A549 (cell line): ENCODE results near the gene FCAMR.

Experiments
- CHD4 ChIP-seq: fragments of 200-600 bp; sonication (generic); IDR thresholded peaks from 2 replicates; pipeline ENCODE4 v1.6.1; 2016; ENCODE audit warnings: antibody characterized with exemption, mild to moderate bottlenecking, borderline replicate concordance
- E2F6 ChIP-seq: IDR thresholded peaks from 2 replicates; pipeline ENCODE4 v1.6.1; 2012; ENCODE audit warnings: low read depth, borderline replicate concordance
- FOSL2 ChIP-seq, 2 experiments: fragments of 450-650 bp in 1 of 2; fragments of >200 bp in 1 of 2; sonication (Bioruptor Twin) in 1 of 2; formaldehyde crosslinking; IDR thresholded peaks; 2 replicates each; pipeline versions ENCODE4 v1.5.0 to v1.6.1; 2016 to 2020; ENCODE audit warnings: mild to moderate bottlenecking in 1 of 2, moderate library complexity in 1 of 2
- HOXA7 ChIP-seq: fragments of 250-450 bp; sonication (Bioruptor Pico); IDR thresholded peaks from 2 replicates; pipeline ENCODE4 v1.5.0; 2020; ENCODE audit warnings: mild to moderate bottlenecking, moderate library complexity
- JUN ChIP-seq, 2 experiments: fragments of >200 bp; sonication (Bioruptor Twin); formaldehyde crosslinking; IDR thresholded peaks; 2 replicates in 1 of 2; 3 replicates in 1 of 2; pipeline ENCODE4 v1.6.1; 2016 to 2017
- MAFK ChIP-seq: fragments of 450-650 bp; IDR thresholded peaks from 2 replicates; pipeline ENCODE4 v1.6.1; 2014; ENCODE audit not compliant: partially characterized antibody
- POLR2A ChIP-seq: IDR thresholded peaks from 2 replicates; pipeline ENCODE4 v1.6.1; 2012; ENCODE audit warnings: mild to moderate bottlenecking, low read length
- RAD21 ChIP-seq, 2 experiments: fragments of >200 bp in 1 of 2; sonication (Bioruptor Twin) in 1 of 2; formaldehyde crosslinking in 1 of 2; IDR thresholded peaks in 1 of 2; conservative IDR thresholded peaks in 1 of 2; 2 replicates in 1 of 2; 3 replicates in 1 of 2; pipeline ENCODE4 v1.6.1; 2012 to 2018; ENCODE audit warnings: inconsistent platforms in 1 of 2
- TF ChIP-seq, protein P1 (sequence below): fragments of 150-350 bp; IDR thresholded peaks from 2 replicates; pipeline ENCODE4 v1.6.1; 2014; ENCODE audit warnings: low read depth, mild to moderate bottlenecking, low read length
- TF ChIP-seq, protein P2 (sequence below): IDR thresholded peaks from 2 replicates; pipeline ENCODE4 v1.6.1; 2012
- TF ChIP-seq, protein P3 (sequence below): IDR thresholded peaks from 2 replicates; pipeline ENCODE4 v1.6.1; 2012
- TF ChIP-seq, protein P4 (sequence below): fragments of >200 bp; sonication (Bioruptor Twin); formaldehyde crosslinking; IDR thresholded peaks from 3 replicates; pipeline ENCODE4 v1.5.1; 2016

DNA sequence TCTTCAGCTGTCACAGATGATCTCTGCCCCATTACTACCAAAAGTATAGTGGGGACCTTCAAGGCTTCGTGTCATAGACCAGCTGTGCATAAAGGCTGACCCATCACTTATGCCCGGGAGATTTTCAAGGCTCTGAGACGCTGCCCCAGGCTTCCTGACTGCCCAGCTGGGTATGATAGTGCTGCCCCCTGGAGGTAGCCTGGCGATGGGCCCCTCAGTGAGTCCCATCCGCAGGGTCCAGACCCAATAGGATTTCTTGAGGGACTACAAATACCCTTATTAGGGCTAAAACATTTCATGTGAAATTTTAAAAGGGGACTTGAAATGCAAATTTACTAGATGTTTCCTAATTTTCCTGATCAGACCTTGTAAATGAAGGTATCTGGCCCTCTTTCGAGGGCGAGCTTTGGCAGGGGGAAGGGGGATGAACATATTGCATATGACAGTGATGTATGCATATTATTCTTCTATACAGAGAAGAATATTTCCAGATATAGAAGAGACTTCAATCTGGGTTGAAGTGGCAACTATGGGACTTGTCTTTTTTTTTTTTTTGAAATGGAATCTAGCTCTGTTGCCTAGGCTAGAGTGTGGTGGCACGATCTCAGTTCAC lies 36.8 kb downstream of the FCAMR start:
- TF ChIP-seq CHD4 (no peak), JUN (IDR thresholded peaks at IDR 0.05) (no peak), HOXA7 (CRISPR knock-in tag) (no peak), POLR2A (no peak), MAFK (no peak), E2F6 (no peak), FOSL2 (IDR thresholded peaks at IDR 0.05) (no peak), FOSL2 (CRISPR knock-in tag; IDR thresholded peaks at IDR 0.05) (no peak), RAD21 (conservative IDR thresholded peaks at IDR 0.05 in 1 of 2, IDR thresholded peaks at IDR 0.05 in 1 of 2) (peak in 1 of 2 experiments; percentile 27; a peak in 1 of 5 replicates)
- TF ChIP-seq, protein P1, sequence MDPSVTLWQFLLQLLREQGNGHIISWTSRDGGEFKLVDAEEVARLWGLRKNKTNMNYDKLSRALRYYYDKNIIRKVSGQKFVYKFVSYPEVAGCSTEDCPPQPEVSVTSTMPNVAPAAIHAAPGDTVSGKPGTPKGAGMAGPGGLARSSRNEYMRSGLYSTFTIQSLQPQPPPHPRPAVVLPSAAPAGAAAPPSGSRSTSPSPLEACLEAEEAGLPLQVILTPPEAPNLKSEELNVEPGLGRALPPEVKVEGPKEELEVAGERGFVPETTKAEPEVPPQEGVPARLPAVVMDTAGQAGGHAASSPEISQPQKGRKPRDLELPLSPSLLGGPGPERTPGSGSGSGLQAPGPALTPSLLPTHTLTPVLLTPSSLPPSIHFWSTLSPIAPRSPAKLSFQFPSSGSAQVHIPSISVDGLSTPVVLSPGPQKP: no peak
- TF ChIP-seq, protein P2, sequence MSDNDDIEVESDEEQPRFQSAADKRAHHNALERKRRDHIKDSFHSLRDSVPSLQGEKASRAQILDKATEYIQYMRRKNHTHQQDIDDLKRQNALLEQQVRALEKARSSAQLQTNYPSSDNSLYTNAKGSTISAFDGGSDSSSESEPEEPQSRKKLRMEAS: no peak
- TF ChIP-seq, protein P3, sequence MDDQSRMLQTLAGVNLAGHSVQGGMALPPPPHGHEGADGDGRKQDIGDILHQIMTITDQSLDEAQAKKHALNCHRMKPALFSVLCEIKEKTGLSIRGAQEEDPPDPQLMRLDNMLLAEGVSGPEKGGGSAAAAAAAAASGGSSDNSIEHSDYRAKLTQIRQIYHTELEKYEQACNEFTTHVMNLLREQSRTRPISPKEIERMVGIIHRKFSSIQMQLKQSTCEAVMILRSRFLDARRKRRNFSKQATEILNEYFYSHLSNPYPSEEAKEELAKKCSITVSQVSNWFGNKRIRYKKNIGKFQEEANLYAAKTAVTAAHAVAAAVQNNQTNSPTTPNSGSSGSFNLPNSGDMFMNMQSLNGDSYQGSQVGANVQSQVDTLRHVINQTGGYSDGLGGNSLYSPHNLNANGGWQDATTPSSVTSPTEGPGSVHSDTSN: no peak
- TF ChIP-seq, protein P4, sequence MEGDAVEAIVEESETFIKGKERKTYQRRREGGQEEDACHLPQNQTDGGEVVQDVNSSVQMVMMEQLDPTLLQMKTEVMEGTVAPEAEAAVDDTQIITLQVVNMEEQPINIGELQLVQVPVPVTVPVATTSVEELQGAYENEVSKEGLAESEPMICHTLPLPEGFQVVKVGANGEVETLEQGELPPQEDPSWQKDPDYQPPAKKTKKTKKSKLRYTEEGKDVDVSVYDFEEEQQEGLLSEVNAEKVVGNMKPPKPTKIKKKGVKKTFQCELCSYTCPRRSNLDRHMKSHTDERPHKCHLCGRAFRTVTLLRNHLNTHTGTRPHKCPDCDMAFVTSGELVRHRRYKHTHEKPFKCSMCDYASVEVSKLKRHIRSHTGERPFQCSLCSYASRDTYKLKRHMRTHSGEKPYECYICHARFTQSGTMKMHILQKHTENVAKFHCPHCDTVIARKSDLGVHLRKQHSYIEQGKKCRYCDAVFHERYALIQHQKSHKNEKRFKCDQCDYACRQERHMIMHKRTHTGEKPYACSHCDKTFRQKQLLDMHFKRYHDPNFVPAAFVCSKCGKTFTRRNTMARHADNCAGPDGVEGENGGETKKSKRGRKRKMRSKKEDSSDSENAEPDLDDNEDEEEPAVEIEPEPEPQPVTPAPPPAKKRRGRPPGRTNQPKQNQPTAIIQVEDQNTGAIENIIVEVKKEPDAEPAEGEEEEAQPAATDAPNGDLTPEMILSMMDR: peak; percentile 43
